ENCODE measurements around the gene GOPC.
"Not testable (repeated sequence)": the region's sequence is repeated elsewhere in the genome, so short reads cannot be mapped to it uniquely, and the experiment has no call there.

The GOPC gene

GRCh38 chr6:117602151-117602898, at the start of gene GOPC:
GOPC (minus strand) TSS chr6:117602511; CDS start chr6:117602288, 223 bp downstream.
- peak; percentile 78 to 99 (median 93) for DNase-seq

- DNase-seq, result not testable (repeated sequence)
Measured at GRCh38 chr6:117651984-117652383, 49.7 kb upstream of the GOPC start.

GRCh38 chr6:117642976-117643375, 40.7 kb upstream of the GOPC start:
- DNase-seq, result no peak

GRCh38 chr6:117637770-117638169, 35.5 kb upstream of the GOPC start:
- DNase-seq, result no peak

- DNase-seq, result no peak
Measured at GRCh38 chr6:117629119-117629660, 26.9 kb upstream of the GOPC start.

GRCh38 chr6:117627533-117627932, 25.2 kb upstream of the GOPC start:
- no peak for DNase-seq

- DNase-seq, result no peak
Measured at GRCh38 chr6:117624869-117625481, 22.7 kb upstream of the GOPC start.

- no peak for DNase-seq
Measured at GRCh38 chr6:117619178-117619577, 16.9 kb upstream of the GOPC start.

- DNase-seq, result peak in 2 of 51 donors; percentile 1 to 4
Measured at GRCh38 chr6:117617210-117618035, 15.1 kb upstream of the GOPC start.

GRCh38 chr6:117616391-117617209, 14.3 kb upstream of the GOPC start:
- DNase-seq, result no peak

GRCh38 chr6:117615750-117616390, 13.6 kb upstream of the GOPC start:
- DNase-seq, result no peak

GRCh38 chr6:117613920-117614560, 11.7 kb upstream of the GOPC start:
- no peak for DNase-seq

- DNase-seq, result no peak
Measured at GRCh38 chr6:117607511-117607910, 5.2 kb upstream of the GOPC start.

GRCh38 chr6:117605169-117605826, 3.0 kb upstream of the GOPC start:
- DNase-seq, result peak in 25 of 51 donors; percentile 1 to 59 (median 15)

GRCh38 chr6:117603821-117604220, 1.5 kb upstream of the GOPC start:
- DNase-seq, result no peak

- DNase-seq, result no peak
Measured at GRCh38 chr6:117602899-117603588, 733 bp upstream of the GOPC start.

- DNase-seq, result peak in 10 of 51 donors; percentile 28 to 58 (median 41)
Measured at GRCh38 chr6:117601811-117602150, 530 bp downstream of the GOPC start.

- no peak for DNase-seq
Measured at GRCh38 chr6:117600008-117600743, 2.1 kb downstream of the GOPC start.
